ENCODE results near the gene OR5K1. TPM values are rescaled to one million over a fixed set of nuclear protein-coding genes. Genes with fewer than 3 reads are reported as not detected.

Gene OR5K1
- polyA plus RNA-seq, 2 of the 4 experiments (the other 2 are of a cell fraction), result not detected

DNA sequence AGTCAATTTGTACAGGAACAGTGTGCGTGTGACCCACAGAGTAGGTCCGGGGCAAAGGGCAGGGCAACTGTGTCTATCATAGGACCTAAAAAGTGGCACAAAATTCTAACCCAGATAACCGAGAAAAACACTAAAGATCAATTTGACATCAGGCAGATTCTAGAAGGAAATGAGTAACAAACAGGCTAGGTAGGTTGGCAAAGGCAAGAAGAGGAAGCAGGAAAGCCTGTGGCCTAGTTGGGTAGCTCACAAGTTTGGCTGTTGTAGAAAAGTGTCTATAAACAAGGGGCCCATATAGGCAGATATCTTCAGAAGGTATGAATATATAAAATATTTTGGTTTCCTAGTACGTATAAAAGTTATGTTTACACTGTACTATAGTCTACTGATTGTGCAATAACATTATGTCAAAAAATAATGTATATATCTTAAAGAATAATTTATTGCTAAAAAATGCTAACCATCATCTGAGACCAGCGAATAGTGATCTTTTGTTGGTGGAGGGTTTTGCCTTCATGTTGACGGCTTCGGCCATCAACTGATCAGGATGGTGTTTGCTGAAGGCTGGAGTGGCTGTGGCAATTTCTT, 13.3 kb upstream of the OR5K1 start:
- ATAC-seq, result no peak
- DNase-seq (ENCODE audit: low read depth in 1 of 2, low spot score in 1 of 2), result no peak
- TF ChIP-seq NFE2L2 (conservative IDR thresholded peaks at IDR 0.05; ENCODE audit: low read length), result no peak
- TF ChIP-seq, protein P1, sequence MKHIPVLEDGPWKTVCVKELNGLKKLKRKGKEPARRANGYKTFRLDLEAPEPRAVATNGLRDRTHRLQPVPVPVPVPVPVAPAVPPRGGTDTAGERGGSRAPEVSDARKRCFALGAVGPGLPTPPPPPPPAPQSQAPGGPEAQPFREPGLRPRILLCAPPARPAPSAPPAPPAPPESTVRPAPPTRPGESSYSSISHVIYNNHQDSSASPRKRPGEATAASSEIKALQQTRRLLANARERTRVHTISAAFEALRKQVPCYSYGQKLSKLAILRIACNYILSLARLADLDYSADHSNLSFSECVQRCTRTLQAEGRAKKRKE (CRISPR knock-in tag; IDR thresholded peaks at IDR 0.05; ENCODE audit: low read depth), result no peak
- no peak for TF ChIP-seq EP300 (IDR thresholded peaks at IDR 0.05)
- no peak for TF ChIP-seq CBX2 (IDR thresholded peaks at IDR 0.05; ENCODE audit: borderline replicate concordance, low read depth)
- no peak for TF ChIP-seq KDM5A (IDR thresholded peaks at IDR 0.05)
- no peak for TF ChIP-seq ZC3H11A (IDR thresholded peaks at IDR 0.05)
- no peak for TF ChIP-seq ESRRA (IDR thresholded peaks at IDR 0.05; ENCODE audit: borderline replicate concordance, low read length)
- ChIA-PET CTCF (no interaction called here), POLR2A (no interaction called here)
- Histone ChIP-seq H3K27ac (no peak overlapping the region), H3K4me2 (no peak overlapping the region), H3K9me3 (no peaks in the 10 kb centered on the region), H3K4me1 (no peaks in the 10 kb centered on the region), H3K4me3 (no peak overlapping the region)
- no peak for FAIRE-seq
- 45% methylated on average over 7 of the region's 7 CpGs for WGBS (ENCODE audit: missing lambda C conversion rate)

DNA sequence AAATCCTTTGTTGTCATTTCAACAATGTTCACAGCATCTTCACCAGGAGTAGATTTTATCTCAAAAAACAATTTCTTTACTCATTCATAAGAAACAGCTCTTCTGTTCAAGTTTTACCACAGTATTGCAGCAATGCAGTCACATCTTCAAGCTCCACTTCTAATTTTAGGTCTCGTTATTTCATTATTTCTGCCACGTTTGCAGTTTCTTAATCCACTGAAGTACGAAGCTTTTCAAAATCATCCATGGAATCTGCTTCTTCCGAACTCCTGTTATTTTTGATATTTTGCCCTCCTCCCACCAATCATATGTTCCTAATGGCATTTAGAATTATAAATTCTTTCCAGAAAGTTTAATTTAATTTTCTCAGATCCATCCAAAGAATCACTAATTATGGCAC, 12.6 kb upstream of the OR5K1 start:
- H3K4me1 ChIP-seq, result no peaks in the 10 kb centered on the region
- 12% methylated on average over 4 of the region's 4 CpGs for WGBS (ENCODE audit: missing lambda C conversion rate)
- POLR2A ChIA-PET, result no interaction called here
- no peaks in the 10 kb centered on the region for H3K9me3 ChIP-seq
- CTCF ChIA-PET, result no interaction called here
- no peak overlapping the region for H3K4me2 ChIP-seq
- no peak overlapping the region for H3K4me3 ChIP-seq
- FAIRE-seq, result no peak
- no peak for ATAC-seq
- no peak overlapping the region for H3K27ac ChIP-seq
- no peak for DNase-seq (ENCODE audit: low read depth in 1 of 2, low spot score in 1 of 2)
- TF ChIP-seq, protein P2, sequence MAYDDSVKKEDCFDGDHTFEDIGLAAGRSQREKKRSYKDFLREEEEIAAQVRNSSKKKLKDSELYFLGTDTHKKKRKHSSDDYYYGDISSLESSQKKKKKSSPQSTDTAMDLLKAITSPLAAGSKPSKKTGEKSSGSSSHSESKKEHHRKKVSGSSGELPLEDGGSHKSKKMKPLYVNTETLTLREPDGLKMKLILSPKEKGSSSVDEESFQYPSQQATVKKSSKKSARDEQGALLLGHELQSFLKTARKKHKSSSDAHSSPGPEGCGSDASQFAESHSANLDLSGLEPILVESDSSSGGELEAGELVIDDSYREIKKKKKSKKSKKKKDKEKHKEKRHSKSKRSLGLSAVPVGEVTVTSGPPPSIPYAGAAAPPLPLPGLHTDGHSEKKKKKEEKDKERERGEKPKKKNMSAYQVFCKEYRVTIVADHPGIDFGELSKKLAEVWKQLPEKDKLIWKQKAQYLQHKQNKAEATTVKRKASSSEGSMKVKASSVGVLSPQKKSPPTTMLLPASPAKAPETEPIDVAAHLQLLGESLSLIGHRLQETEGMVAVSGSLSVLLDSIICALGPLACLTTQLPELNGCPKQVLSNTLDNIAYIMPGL (CRISPR knock-in tag; IDR thresholded peaks at IDR 0.05; ENCODE audit: borderline replicate concordance), result no peak
- TF ChIP-seq MAFK (IDR thresholded peaks at IDR 0.05; ENCODE audit: partially characterized antibody), result peak; percentile 79

DNA sequence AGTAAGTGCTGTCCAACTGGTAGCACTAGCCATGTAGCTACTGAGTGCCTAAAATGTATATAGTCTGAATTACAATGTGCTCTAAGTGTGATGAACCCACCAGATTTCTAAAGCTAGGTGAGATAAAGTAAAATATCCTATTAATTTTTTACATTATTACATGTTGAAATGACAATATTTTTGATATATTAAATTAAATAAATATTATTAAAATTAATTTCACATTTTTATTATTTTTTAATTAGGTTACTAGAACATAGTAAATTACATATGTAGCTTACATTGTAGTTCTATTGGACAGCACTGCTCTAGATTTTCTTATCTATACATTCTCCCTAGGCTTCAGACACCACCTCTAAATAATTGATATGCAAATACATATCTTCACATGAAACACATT, 9.2 kb upstream of the OR5K1 start:
- Histone ChIP-seq H3K4me3 (no peak overlapping the region), H3K9me3 (no peaks in the 10 kb centered on the region), H3K4me1 (no peaks in the 10 kb centered on the region), H3K27ac (no peak overlapping the region), H3K4me2 (no peak overlapping the region)
- TF ChIP-seq EHF (CRISPR knock-in tag; IDR thresholded peaks at IDR 0.05) (no peak), POLR2A (IDR thresholded peaks at IDR 0.05; ENCODE audit: low read length) (no peak), RNF2 (IDR thresholded peaks at IDR 0.05; ENCODE audit: borderline replicate concordance, low read depth) (no peak), KDM5A (IDR thresholded peaks at IDR 0.05) (no peak), HOXA7 (CRISPR knock-in tag; IDR thresholded peaks at IDR 0.05) (no peak)
- ChIA-PET POLR2A (no interaction called here), CTCF (interaction anchor here (0.6 kb wide), 1 partner anchor 46 kb away, joined by 3 read pairs; no protein-coding TSS in a partner anchor)
- no peak for DNase-seq (ENCODE audit: low read depth in 1 of 2, low spot score in 1 of 2)
- no peak for FAIRE-seq
- no peak for ATAC-seq

DNA sequence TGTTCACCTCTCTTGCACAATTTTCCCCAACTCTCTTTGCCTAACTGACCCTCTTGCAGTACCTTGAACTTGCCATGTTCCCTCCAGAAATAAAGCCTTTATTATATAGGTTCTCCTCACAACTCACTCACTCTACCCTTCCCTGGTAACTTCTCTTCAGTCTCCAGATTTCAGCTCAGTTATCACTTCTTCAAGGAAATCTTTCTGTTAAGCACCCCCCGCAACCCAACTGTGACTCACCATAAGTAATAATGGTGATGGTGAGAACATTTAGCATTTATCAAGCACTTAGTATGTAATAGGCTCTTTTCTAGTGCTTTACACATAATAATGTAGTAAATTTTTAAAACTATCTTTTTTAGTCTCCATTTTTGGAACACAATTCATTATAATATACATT, 8.1 kb upstream of the OR5K1 start:
- no peak overlapping the region for H3K4me2 ChIP-seq
- no peak for FAIRE-seq
- H3K4me3 ChIP-seq, result no peak overlapping the region
- DNase-seq (ENCODE audit: low read depth in 1 of 2, low spot score in 1 of 2), result no peak
- WGBS (ENCODE audit: missing lambda C conversion rate), result 38% methylated on average over 1 of the region's 1 CpG
- H3K4me1 ChIP-seq, result no peaks in the 10 kb centered on the region
- ChIA-PET CTCF (no interaction called here), POLR2A (no interaction called here)
- no peaks in the 10 kb centered on the region for H3K9me3 ChIP-seq
- no peak for ATAC-seq
- H3K27ac ChIP-seq, result no peak overlapping the region
- no peak for TF ChIP-seq CBX8 (IDR thresholded peaks at IDR 0.05)
- no peak for TF ChIP-seq EP300 (IDR thresholded peaks at IDR 0.05)
- no peak for TF ChIP-seq ESRRA (IDR thresholded peaks at IDR 0.05; ENCODE audit: borderline replicate concordance, low read length)
- no peak for TF ChIP-seq HOXA7 (CRISPR knock-in tag; IDR thresholded peaks at IDR 0.05)
- no peak for TF ChIP-seq HOXB13 (CRISPR knock-in tag; IDR thresholded peaks at IDR 0.05; ENCODE audit: low read depth)
- TF ChIP-seq, protein P1 (CRISPR knock-in tag; IDR thresholded peaks at IDR 0.05; ENCODE audit: low read depth), result no peak
- no peak for TF ChIP-seq ZNF302 (CRISPR knock-in tag; IDR thresholded peaks at IDR 0.05)
- no peak for TF ChIP-seq EHF (CRISPR knock-in tag; IDR thresholded peaks at IDR 0.05)
- TF ChIP-seq PHF8 (IDR thresholded peaks at IDR 0.05; ENCODE audit: borderline replicate concordance, low read depth), result no peak
- TF ChIP-seq, protein P3, sequence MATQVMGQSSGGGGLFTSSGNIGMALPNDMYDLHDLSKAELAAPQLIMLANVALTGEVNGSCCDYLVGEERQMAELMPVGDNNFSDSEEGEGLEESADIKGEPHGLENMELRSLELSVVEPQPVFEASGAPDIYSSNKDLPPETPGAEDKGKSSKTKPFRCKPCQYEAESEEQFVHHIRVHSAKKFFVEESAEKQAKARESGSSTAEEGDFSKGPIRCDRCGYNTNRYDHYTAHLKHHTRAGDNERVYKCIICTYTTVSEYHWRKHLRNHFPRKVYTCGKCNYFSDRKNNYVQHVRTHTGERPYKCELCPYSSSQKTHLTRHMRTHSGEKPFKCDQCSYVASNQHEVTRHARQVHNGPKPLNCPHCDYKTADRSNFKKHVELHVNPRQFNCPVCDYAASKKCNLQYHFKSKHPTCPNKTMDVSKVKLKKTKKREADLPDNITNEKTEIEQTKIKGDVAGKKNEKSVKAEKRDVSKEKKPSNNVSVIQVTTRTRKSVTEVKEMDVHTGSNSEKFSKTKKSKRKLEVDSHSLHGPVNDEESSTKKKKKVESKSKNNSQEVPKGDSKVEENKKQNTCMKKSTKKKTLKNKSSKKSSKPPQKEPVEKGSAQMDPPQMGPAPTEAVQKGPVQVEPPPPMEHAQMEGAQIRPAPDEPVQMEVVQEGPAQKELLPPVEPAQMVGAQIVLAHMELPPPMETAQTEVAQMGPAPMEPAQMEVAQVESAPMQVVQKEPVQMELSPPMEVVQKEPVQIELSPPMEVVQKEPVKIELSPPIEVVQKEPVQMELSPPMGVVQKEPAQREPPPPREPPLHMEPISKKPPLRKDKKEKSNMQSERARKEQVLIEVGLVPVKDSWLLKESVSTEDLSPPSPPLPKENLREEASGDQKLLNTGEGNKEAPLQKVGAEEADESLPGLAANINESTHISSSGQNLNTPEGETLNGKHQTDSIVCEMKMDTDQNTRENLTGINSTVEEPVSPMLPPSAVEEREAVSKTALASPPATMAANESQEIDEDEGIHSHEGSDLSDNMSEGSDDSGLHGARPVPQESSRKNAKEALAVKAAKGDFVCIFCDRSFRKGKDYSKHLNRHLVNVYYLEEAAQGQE (IDR thresholded peaks at IDR 0.05), result no peak
- TF ChIP-seq FOSL2 (IDR thresholded peaks at IDR 0.05), result no peak
- TF ChIP-seq FOSL2 (CRISPR knock-in tag; IDR thresholded peaks at IDR 0.05), result no peak
- TF ChIP-seq BHLHE40 (IDR thresholded peaks at IDR 0.05; ENCODE audit: low read depth, low read length), result no peak
- no peak for TF ChIP-seq JUN (IDR thresholded peaks at IDR 0.05)
- no peak for TF ChIP-seq RNF2 (IDR thresholded peaks at IDR 0.05; ENCODE audit: borderline replicate concordance, low read depth)
- TF ChIP-seq SMC3 (IDR thresholded peaks at IDR 0.05), result no peak
- no peak for TF ChIP-seq CHD2 (IDR thresholded peaks at IDR 0.05; ENCODE audit: low read length, partially characterized antibody)
- no peak for TF ChIP-seq ZFP36 (IDR thresholded peaks at IDR 0.05; ENCODE audit: borderline replicate concordance, partially characterized antibody)
